SK-N-DZ (cell line): Measurements from ENCODE around the gene NPAS2.

Experiments
- DNase-seq: peaks from one replicate; pipeline ENCODE4 v3.0.0-alpha.2; 2015; ENCODE audit warnings: low spot score

The NPAS2 gene

DNA sequence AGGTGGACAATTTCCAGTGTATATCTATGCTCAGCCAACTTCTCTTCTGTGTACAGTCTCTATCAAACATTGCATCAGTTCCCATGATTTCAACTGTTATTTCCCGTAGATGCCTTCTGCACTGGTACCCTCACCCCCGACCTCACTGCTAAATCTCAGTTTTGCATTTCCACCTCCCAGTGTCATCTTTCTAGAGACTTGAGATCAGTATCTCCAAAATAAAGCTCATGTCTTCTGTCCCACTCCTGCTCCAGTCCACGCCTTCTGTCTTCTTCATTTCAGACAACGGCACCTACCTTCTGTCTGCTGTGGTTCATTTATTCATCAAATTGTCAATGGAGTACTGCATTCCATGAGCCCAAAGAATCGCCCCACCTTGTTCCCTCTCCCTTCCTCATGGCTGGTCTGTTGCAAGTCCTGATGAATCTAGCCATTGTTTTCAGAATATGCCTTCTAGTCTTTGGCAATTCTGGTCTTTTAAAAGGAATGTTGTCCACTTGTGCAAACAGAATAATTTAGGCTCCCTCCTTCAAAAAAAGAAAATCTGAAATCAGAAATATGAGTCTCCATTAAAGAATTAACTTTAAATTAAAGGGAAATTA is 23.3 kb upstream of the NPAS2 start:
- no peak for DNase-seq

DNA sequence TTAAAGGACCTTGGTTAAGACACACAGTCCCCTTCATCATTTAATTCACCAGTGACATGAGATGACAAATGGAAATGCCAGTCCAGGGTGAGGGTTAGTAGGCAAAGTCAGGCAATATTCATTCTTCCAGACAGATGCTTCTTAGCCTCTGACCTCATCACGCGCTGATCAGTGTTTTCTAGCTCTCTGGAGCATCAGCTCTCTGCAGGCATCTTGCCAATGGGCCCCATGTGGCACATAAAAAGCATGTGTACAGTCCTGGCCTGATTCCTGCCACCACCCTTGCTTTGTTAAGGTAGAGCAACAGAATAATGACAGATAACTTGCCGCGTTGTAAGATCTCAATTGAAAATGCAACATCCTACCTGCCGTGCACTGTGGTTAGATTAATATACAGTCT is 20.3 kb upstream of the NPAS2 start:
- no peak for DNase-seq

DNA sequence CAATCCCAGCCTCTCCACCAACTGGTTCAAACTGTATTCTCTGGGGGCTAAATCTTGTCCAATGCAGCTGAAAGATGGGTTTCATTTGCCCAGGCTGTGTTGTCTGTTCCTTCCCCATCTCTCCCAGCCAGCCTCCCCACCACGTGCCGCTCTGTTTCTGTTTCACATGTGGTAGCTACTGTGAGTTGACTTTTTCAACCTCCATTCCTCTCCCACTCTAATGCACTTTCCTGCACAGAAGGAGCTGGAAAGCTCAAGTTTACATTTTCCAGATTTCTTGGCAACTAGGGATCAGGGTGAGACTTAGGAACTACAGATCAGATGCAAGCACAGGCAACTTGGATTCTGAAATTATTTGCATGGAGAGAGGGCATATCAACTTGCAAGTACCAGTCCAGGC is 19.0 kb upstream of the NPAS2 start:
- DNase-seq: no peak

- DNase-seq: no peak
Observed at GRCh38 chr2:100801402-100801801, 18.5 kb upstream of the NPAS2 start.

DNA sequence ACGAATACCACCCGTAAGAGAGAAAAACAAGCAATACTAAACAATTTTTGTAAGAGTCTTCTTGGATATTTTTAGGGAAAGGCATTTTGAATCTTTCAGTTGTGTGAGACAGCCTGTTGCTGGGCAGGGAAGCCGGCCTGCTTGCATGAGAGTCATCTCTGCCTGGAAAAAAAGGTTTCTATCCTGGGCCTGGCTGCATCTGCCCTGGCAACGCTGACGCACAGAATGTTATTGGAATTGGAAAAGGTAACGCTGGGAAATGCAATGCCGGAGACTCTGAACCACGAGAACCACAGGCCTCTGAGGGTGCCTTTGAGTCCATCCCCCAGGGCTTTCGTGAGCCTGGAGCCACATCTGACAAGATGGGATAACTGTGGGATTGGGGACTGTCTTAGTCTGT is 17.9 kb upstream of the NPAS2 start:
- DNase-seq: no peak

DNA sequence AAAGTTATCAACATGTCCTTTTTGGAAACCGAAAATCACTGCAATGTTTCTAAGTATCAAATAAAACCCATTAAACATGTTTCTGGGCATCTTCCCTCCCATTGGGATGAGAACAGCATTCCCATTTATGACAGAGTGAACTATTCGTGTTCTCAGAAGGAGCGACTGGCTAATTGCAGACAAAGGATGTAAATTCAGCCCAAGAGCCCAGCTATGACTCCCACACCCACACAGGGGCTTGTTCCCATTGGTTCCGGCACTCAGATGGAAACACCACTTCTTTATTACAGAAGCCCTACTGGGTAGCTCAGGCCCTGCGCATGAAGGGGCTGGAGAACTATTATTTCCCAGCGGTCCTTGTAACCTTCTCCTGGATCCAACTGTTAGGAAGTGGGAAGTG is 16.6 kb upstream of the NPAS2 start:
- no peak for DNase-seq

DNA sequence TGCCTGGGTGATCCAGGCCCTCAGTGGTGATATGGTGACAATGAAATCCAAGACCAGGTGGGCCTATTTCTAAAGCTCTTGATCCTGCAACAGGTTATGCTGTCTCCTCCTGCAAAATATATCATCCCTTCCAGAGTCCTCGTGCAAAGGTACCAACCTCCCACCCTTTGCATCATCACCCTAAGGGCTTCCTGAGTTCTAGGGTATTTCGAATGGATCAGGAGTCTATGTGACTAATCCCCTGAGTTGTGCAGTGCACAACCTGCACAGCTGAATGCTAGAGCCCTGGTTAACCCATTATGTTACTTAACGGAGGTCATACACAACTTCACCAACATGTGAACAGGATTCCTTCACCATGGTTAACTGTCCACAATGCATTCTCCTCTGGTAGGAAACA is 13.4 kb upstream of the NPAS2 start:
- DNase-seq: no peak

- no peak for DNase-seq
Observed at GRCh38 chr2:100807707-100808106, 12.2 kb upstream of the NPAS2 start.

GRCh38 chr2:100808582-100808981 is 11.4 kb upstream of the NPAS2 start:
- DNase-seq: no peak

GRCh38 chr2:100809506-100809905 is 10.4 kb upstream of the NPAS2 start:
- DNase-seq: no peak

DNA sequence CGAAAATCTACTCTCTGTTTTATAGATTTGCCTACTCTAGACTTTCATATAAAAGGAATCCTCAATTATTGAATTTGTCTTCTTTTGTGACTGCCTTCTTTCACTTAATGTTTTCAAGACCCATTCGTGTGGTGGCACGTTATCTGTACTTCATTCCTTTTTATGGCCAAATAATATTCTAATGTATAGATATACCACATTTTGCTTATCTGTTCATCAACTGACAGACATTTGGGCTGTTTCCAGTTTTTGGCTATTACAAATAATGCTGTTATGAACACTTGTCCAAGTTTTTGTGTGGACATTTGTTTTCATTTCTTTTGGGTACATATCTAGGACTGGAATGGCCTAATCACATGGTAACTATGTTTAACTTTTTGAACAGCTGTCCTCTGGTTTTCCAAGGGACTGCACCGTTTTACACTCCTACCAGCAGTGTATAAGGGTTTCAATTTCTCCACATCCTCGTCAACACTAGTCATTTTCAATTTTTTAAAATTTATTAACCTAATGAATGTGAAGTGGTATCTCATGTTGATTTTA is 9.3 kb upstream of the NPAS2 start:
- DNase-seq: no peak

- no peak for DNase-seq
Observed at GRCh38 chr2:100812116-100812515, 7.8 kb upstream of the NPAS2 start.

DNA sequence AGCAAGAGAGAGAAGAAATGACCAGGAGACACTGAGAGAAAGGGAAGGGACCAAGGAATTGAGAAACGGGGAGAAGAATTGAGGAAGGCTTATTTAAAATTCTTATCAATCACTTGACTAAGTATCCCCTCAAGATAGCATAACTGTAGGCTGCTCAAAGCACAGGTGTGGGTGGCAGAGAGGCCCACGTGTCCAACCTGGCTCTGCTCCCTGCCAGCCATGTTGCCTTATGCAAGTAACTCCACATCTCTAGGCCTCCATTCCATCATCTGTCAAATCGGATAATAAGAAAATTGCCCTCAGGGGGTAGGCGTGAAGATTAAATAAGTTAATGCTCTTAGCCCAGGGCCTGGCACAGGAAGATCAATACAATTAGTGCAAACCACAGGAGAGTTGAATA is 7.4 kb upstream of the NPAS2 start:
- DNase-seq: no peak

DNA sequence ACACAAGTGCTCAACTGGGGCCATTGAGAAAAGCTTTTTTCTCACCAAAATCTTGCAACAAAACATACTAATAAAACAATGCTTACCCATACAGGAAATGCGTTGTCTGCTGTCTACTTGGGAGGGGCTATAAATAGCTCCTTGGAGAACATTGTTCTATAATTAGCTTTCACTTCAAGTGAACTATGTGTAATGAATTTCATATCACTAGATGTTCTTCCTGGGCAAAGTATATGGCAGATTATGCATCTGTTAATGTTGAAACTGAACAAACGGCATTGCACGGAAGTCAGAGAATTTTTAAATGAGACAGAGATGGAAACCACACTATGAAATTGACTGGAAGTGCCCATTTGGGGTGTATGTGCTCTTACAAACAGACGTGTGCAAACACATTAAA is 6.4 kb upstream of the NPAS2 start:
- DNase-seq: no peak

GRCh38 chr2:100814043-100814442 is 5.9 kb upstream of the NPAS2 start:
- no peak for DNase-seq

DNA sequence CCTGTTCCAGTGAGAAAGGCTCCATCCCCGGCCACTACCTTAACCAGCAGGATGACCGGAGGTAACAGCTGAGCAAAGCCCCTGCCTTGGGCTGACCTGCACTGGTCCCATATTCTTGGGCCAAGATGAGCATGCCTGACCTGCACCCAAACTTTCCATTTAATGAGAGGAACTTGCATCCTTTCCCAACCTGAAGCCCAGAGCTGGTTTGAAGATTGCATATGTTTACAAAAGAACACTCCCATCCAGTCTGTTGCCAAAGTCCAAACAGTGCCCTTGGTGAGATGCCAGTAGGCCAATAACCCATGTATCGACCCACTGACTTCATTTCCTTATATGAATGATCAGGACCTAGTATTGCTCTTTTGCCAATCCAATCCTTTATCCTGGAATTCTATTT is 5.5 kb upstream of the NPAS2 start:
- DNase-seq: no peak

GRCh38 chr2:100817388-100817985 is 2.5 kb upstream of the NPAS2 start:
- DNase-seq: no peak

DNA sequence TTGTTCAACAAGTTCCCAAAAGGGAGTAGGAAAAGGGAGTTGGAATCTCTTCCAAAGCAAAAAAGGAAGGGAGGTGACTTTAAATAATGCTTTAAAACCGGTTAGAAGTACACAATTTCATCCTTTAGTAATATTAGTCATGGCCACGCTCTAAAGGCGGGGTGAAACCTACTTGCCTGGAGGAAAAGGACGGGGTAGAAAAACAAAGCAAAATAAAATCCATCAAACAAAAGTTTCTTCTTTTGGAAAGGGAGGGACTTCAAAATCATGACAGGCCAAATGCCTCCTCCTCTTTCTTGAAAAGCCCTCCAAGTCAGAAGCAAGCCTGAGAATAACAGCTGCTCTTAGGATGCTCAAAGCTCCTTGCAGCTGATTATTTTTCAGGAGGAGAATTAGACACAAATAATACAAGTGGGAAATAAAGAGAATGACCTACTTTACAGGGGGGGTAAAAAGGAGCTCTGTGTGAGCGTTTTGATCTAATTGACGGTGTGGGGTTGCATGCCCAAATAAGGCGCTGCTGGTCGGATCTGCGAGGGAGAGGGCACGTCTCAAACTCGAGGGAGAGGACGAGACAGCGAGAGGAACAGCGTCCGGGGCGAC is 1.8 kb upstream of the NPAS2 start:
- DNase-seq: no peak

- DNase-seq: peak; percentile 11
Observed at GRCh38 chr2:100818606-100819369, 1.2 kb upstream of the NPAS2 start.

GRCh38 chr2:100820273-100820522 is 259 bp downstream of the NPAS2 start:
- DNase-seq: no peak

DNA sequence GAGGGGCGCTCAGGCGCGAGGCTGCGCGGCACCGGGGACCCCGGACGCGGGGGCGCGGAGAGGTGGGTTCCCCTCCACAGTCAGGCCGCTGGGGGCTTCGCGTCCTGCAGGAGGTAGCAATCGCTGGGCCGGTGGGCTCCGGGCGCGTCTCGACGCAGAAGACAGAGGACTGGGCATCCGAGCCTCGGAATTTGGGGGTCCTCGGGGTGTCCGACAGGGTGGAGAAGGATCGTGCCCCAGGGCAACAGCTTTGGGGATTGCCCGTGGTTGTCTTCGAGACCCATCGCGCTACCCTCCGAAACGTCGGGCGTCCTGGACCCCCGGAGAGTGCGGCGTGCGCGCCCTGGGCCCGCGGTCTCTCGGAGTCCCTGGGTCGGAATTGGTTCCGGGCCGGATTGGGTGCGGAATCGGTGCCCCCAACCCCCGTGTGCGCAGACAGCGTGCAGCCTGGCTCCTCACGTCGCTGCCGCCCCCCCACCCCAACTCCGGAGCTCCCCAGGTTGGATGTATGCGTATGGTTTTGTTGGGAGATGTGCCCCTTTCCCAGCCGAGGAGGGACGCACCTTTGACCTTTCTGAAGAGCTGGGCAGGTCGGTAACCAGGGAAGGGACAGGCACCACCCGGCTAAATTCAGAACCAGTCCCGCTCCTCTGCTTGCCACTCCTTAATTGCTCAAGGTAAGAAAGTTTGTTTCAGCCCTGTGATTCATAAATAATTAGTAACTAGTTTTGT is 750 bp downstream of the NPAS2 start:
- no peak for DNase-seq

DNA sequence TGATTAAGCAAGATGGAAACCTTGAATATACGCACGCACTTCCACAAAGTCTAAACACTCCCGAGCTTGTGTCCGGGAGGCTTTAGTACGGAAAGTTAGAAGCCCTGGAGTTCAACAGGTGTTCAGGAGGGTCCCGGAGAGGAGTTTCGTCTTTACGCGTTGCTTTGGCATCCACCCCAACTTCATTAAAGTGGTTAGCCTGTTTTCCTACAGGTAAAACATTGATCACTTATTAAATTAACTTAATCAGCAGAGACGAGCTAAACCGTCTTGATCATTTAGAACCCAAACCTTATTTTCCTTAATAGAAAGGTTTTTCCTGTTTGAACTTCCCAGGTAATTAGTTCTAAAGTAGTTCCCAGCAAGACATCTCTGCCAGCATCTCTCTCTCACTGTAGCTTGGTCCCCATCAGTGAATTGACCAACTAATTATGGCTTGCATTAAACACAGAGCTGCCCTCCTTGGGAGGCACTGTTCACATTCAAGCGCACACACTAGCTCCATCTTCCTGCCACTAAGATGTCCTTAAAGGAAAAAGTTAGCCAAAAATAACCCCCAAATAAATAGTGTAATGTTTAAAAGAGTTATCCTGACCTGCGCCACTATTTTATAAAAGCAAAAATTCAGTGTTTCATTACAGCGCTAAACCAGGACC is 1.4 kb downstream of the NPAS2 start:
- DNase-seq: no peak
